Esophagus muscularis mucosa (tissue), 4 donors: ENCODE measurements around the gene DAB1. TPM values are rescaled to one million over a fixed set of nuclear protein-coding genes. Genes with fewer than 3 reads are reported as not detected.

Source experiments
- DNase-seq: peaks from one replicate; pipeline ENCODE4 v3.0.0-alpha.2; 2017; ENCODE audit errors: extremely low spot score
- H3K27ac ChIP-seq, 4 donors: fragments of 200-600 bp; sonication (generic); replicated peaks in 1 of 4; 1 replicate in 3 of 4; 2 replicates in 1 of 4; pipeline ENCODE4 v1.5.1; 2016 to 2019; ENCODE audit warnings: mild to moderate bottlenecking in 1 of 4
- H3K27me3 ChIP-seq, 4 donors: fragments of 200-600 bp; sonication (generic); one replicate each; pipeline versions ENCODE4 v1.5.1 to v1.6.0; 2016 to 2019
- H3K36me3 ChIP-seq, 4 donors: fragments of 200-600 bp; sonication (generic); one replicate each; pipeline ENCODE4 v1.5.1; 2016 to 2019
- H3K4me1 ChIP-seq, 4 donors: fragments of 200-600 bp; sonication (generic); one replicate each; pipeline ENCODE4 v1.5.1; 2016 to 2019
- H3K4me3 ChIP-seq, 4 donors: fragments of 200-600 bp; sonication (generic); 1 replicate in 2 of 4; 2 replicates in 2 of 4; pipeline ENCODE4 v1.5.1; 2016 to 2019; ENCODE audit warnings: mild to moderate bottlenecking in 4 of 4, moderate library complexity in 1 of 4
- H3K9me3 ChIP-seq, 4 donors: fragments of 200-600 bp; sonication (generic); 1 replicate in 3 of 4; 2 replicates in 1 of 4; pipeline ENCODE4 v1.5.1; 2016 to 2019
- EP300 ChIP-seq: sonication (generic); formaldehyde crosslinking; IDR thresholded peaks from one replicate; pipeline ENCODE4 v1.6.1; 2017; ENCODE audit warnings: antibody characterized with exemption
- POLR2A ChIP-seq: fragments of 450-650 bp; IDR thresholded peaks from one replicate; pipeline ENCODE4 v1.6.1; 2017; ENCODE audit warnings: antibody characterized with exemption, moderate library complexity, mild to moderate bottlenecking, low read depth
- POLR2AphosphoS5 ChIP-seq, 2 donors: sonication (generic); formaldehyde crosslinking; IDR thresholded peaks; one replicate each; pipeline ENCODE4 v1.6.1; 2017; ENCODE audit warnings: antibody characterized with exemption in 2 of 2
- WGBS: methylation state at CpG from one replicate; pipeline ENCODE4 v1.1.5; 2018; 5-methylcytosine and 5-hydroxymethylcytosine counted together
- intact Hi-C: fragments of 100-400 bp; cut with DNase I; formaldehyde crosslinking; loops from one replicate; pipeline ENCODE4 v1.15.1; 2023
- total RNA-seq, 4 donors: library from RNA; depleted of rRNA; stranded (reverse); fragments of >200 nt; gene quantifications; one replicate each; pipeline versions ENCODE4 v1.1.0 to v1.2.1, GENCODE V29; 2016
- TF ChIP-seq, protein P1 (sequence below), 3 experiments: fragments of 200-600 bp in 2 of 3; fragments of 450-650 bp in 1 of 3; sonication (generic) in 2 of 3; IDR thresholded peaks; one replicate each; pipeline ENCODE4 v1.5.1; 2017 to 2019; ENCODE audit warnings: antibody characterized with exemption in 3 of 3, mild to moderate bottlenecking in 2 of 3, moderate library complexity in 1 of 3

DAB1 gene
- total RNA-seq, 4 donors from 2014 or later = 0.26 to 1.3 (median 0.37) TPM

DNA sequence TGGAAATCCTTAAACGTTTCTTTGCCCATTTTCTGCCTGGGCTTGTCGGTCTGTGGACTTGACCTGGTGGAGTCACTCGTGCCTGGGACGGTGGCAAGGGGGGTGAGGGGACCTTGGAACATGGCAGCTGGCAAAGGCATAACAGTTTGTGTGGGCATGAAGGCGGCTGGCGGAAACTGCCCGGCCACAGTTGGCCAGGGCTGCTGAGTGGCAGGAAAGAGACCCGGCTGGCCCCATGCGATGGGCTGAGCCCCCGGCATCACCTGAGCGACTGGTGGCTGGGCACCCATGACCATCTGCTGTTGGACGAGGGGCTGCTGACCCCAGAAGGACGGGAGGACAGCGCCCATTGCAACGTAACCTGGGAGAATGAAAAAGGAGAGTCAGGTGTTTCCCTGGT is 408.8 kb downstream of the DAB1 start:
- peaks cover 0 to 2% (median 0%) of the 10 kb centered on the region in 4 donors for H3K4me1 ChIP-seq
- H3K27ac ChIP-seq = no peak overlapping the region
- no peak for DNase-seq
- no peaks in the 10 kb centered on the region for H3K27me3 ChIP-seq
- intact Hi-C loops = no loop called here
- TF ChIP-seq EP300 (no peak), POLR2A (no peak), POLR2AphosphoS5 (IDR thresholded peaks at IDR 0.05) (no peak)
- TF ChIP-seq, protein P1, sequence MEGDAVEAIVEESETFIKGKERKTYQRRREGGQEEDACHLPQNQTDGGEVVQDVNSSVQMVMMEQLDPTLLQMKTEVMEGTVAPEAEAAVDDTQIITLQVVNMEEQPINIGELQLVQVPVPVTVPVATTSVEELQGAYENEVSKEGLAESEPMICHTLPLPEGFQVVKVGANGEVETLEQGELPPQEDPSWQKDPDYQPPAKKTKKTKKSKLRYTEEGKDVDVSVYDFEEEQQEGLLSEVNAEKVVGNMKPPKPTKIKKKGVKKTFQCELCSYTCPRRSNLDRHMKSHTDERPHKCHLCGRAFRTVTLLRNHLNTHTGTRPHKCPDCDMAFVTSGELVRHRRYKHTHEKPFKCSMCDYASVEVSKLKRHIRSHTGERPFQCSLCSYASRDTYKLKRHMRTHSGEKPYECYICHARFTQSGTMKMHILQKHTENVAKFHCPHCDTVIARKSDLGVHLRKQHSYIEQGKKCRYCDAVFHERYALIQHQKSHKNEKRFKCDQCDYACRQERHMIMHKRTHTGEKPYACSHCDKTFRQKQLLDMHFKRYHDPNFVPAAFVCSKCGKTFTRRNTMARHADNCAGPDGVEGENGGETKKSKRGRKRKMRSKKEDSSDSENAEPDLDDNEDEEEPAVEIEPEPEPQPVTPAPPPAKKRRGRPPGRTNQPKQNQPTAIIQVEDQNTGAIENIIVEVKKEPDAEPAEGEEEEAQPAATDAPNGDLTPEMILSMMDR (IDR thresholded peaks at IDR 0.05) = no peak
- WGBS = 94% methylated on average over 12 of the region's 15 CpGs
- no peaks in the 10 kb centered on the region for H3K36me3 ChIP-seq
- H3K9me3 ChIP-seq = no peaks in the 10 kb centered on the region
- no peak overlapping the region for H3K4me3 ChIP-seq

DNA sequence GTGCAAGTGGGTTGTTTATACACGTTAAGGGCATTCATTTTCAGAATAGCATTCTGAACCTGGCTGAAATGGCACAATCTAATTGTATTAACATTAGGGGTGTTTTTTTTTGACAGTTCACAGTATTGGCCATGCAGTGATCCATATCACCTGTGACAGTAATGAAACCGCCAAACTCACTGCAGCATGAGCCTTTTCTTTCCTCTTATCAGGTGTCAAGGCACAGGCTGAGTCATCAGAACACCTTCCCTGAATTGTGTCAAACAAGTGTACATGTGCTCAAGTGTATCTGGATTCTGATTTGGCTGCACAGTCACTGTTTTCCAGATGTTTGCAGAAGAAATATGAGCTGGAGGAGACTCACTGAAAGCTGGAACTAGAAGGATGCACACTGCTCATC is 410.3 kb downstream of the DAB1 start:
- H3K4me3 ChIP-seq = no peak overlapping the region
- H3K36me3 ChIP-seq = no peaks in the 10 kb centered on the region
- intact Hi-C loops = no loop called here
- H3K9me3 ChIP-seq = no peaks in the 10 kb centered on the region
- DNase-seq = no peak
- peaks cover 0 to 2% (median 0%) of the 10 kb centered on the region in 4 donors for H3K4me1 ChIP-seq
- 70% methylated on average over 2 of the region's 2 CpGs for WGBS
- H3K27ac ChIP-seq = no peak overlapping the region
- no peaks in the 10 kb centered on the region for H3K27me3 ChIP-seq
- TF ChIP-seq POLR2A (no peak), EP300 (no peak), POLR2AphosphoS5 (IDR thresholded peaks at IDR 0.05) (no peak)
- TF ChIP-seq, protein P1 (IDR thresholded peaks at IDR 0.05) = no peak

DNA sequence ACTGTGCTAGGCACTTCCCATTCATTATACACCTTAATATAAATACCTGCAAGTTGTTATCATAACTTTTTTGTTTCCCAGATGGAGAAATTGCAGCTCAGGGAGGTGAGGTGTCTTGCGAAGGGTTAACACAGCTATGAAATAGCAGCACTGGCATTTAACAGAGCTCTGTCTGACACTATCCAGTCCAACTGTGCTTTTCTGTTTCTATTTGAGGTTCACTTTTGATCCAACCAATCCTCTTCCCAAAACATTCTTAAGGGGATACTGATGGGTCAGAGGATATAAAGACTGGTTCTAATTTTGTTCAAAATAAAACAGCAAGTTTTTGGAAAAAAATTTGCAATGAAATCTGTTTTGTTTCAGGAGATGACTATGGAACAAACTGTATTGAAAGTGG is 411.5 kb downstream of the DAB1 start:
- TF ChIP-seq POLR2AphosphoS5 (IDR thresholded peaks at IDR 0.05) (no peak), EP300 (no peak), POLR2A (no peak)
- TF ChIP-seq, protein P1 (IDR thresholded peaks at IDR 0.05) = no peak
- intact Hi-C loops = no loop called here
- WGBS = 85% methylated on average over 1 of the region's 1 CpG

DNA sequence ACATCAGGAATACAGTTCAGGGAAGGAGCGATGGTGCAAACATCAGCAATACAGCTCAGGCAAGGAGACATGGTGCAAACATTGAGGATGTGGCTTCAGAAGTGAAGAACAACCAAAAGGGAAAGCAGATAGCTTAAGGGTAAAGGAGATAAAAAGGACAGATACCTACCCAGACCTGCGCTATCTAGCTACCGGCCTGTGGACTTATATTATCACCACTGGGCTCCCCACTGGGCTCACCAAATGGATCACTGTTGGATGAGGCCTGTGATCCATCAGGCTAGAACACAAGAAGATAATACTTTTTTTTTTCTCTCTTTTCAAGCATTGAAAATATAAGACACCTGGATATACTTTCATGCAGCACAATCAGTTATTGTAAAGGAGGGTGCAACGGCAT is 413.3 kb downstream of the DAB1 start:
- Histone ChIP-seq H3K27ac (no peak overlapping the region), H3K36me3 (no peaks in the 10 kb centered on the region), H3K9me3 (no peaks in the 10 kb centered on the region), H3K27me3 (no peaks in the 10 kb centered on the region), H3K4me3 (no peak overlapping the region), H3K4me1 (peaks cover 0 to 2% (median 0%) of the 10 kb centered on the region in 4 donors)
- no peak for DNase-seq
- intact Hi-C loops = no loop called here
- no peak for TF ChIP-seq POLR2A
- TF ChIP-seq EP300 = no peak
- TF ChIP-seq, protein P1 (IDR thresholded peaks at IDR 0.05) = no peak
- TF ChIP-seq POLR2AphosphoS5 (IDR thresholded peaks at IDR 0.05) = no peak
- 91% methylated on average over 4 of the region's 4 CpGs for WGBS

More for the DNA sequence above, 411.5 kb downstream of the DAB1 start:
- no peak overlapping the region for H3K27ac ChIP-seq
- no peaks in the 10 kb centered on the region for H3K36me3 ChIP-seq
- H3K27me3 ChIP-seq = no peaks in the 10 kb centered on the region
- H3K4me1 ChIP-seq = peaks cover 0 to 2% (median 0%) of the 10 kb centered on the region in 4 donors
- no peak for DNase-seq
- H3K9me3 ChIP-seq = no peaks in the 10 kb centered on the region
- H3K4me3 ChIP-seq = no peak overlapping the region

DNA sequence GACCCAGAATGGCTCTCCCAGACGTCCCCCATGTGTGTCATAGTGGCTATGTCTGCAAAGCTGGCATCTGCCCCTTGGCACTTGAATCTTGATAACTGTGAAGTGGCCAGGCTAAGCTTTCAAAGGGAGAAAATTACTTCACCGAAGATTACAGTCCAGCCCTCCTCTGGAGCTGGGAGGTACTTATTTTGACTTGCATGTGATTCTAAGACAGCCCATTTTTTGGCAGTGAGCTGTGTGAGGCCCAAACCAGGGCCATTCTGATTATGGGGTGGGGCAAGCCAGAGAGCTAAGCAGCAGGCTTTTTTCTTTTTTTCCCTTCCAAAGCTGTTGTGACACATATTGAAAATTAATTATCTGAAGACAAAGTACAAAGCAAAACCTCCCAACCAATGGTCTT is 415.9 kb downstream of the DAB1 start:
- TF ChIP-seq POLR2A (no peak), POLR2AphosphoS5 (IDR thresholded peaks at IDR 0.05) (no peak), EP300 (no peak)
- TF ChIP-seq, protein P1 (IDR thresholded peaks at IDR 0.05) = no peak
- no peak overlapping the region for H3K4me3 ChIP-seq
- H3K9me3 ChIP-seq = no peaks in the 10 kb centered on the region
- 68% methylated on average over 2 of the region's 2 CpGs for WGBS
- no peak for DNase-seq
- no peaks in the 10 kb centered on the region for H3K36me3 ChIP-seq
- H3K27ac ChIP-seq = no peak overlapping the region
- no peaks in the 10 kb centered on the region for H3K27me3 ChIP-seq
- intact Hi-C loops = no loop called here
- H3K4me1 ChIP-seq = peaks cover 0 to 2% (median 0%) of the 10 kb centered on the region in 4 donors
